Mesangial cell (primary cell): ENCODE results near the gene ERBB2. TPM values are rescaled to one million over a fixed set of nuclear protein-coding genes. Genes with fewer than 3 reads are reported as not detected.

Experiments
- total RNA-seq: library from RNA; depleted of rRNA; stranded (reverse); fragments of >200 nt; gene quantifications from 2 replicates; pipeline ENCODE4 v1.2.3, GENCODE V29; 2015

Gene ERBB2
- total RNA-seq: 45.1 and 86.2 TPM in 2 replicates

GRCh38 chr17:39699818-39700147 is at the start of gene ERBB2:
ERBB2 (plus strand) TSS chr17:39700064; CDS start chr17:39700239, 175 bp downstream.

GRCh38 chr17:39664581-39665561 is 35.0 kb upstream of the ERBB2 start, which contains the start of gene TCAP:
TCAP (plus strand) TSS chr17:39665349; CDS start chr17:39665360, 11 bp downstream.

GRCh38 chr17:39667945-39668924 is 31.6 kb upstream of the ERBB2 start, which contains the start of gene PNMT:
PNMT (plus strand) TSS chr17:39668453; CDS start chr17:39668476, 23 bp downstream.

GRCh38 chr17:39687546-39688474 is 12.1 kb upstream of the ERBB2 start, which contains the start of gene PGAP3:
PGAP3 (minus strand) TSS chr17:39688057; CDS start chr17:39688014, 43 bp downstream.

GRCh38 chr17:39730095-39730921 is 30.4 kb downstream of the ERBB2 start, which contains the start of gene MIEN1:
MIEN1 (minus strand) TSS chr17:39730532; CDS start chr17:39730495, 37 bp downstream.

GRCh38 chr17:39737760-39738567 is 38.1 kb downstream of the ERBB2 start, which contains the start of gene GRB7:
GRB7 (plus strand) TSS chr17:39737938; CDS start chr17:39742302, 4,364 bp downstream.

Other genes starting within 250 kb of the ERBB2 start
- 20.4 and 21.7 TPM in 2 replicates for gene MED1, start 248.8 kb upstream of the ERBB2 start, total RNA-seq
- gene CDK12, start 238.6 kb upstream of the ERBB2 start, total RNA-seq: 19.9 and 23.5 TPM in 2 replicates
- gene NEUROD2, start 92.1 kb upstream of the ERBB2 start, total RNA-seq: not detected in 2 replicates
- gene PPP1R1B, start 73.1 kb upstream of the ERBB2 start, total RNA-seq: 0.13 TPM in 1 of 2 replicates, not detected in the other
- 69.4 and 80.1 TPM in 2 replicates for gene STARD3, start 62.9 kb upstream of the ERBB2 start, total RNA-seq
- 0.16 and 0.25 TPM in 2 replicates for gene TCAP, start 34.7 kb upstream of the ERBB2 start, total RNA-seq
- 1.4 TPM in 1 of 2 replicates, not detected in the other for gene PNMT, start 31.6 kb upstream of the ERBB2 start, total RNA-seq
- 4.9 and 20.9 TPM in 2 replicates for gene PGAP3, start 12.0 kb upstream of the ERBB2 start, total RNA-seq
- 40.1 and 55.7 TPM in 2 replicates for gene MIEN1, start 30.5 kb downstream of the ERBB2 start, total RNA-seq
- gene GRB7, start 37.9 kb downstream of the ERBB2 start, total RNA-seq: 11.4 and 31.8 TPM in 2 replicates
- not detected in 2 replicates for gene IKZF3, start 164.2 kb downstream of the ERBB2 start, total RNA-seq
- not detected in 2 replicates for gene ZPBP2, start 168.1 kb downstream of the ERBB2 start, total RNA-seq
- 0.65 and 1.1 TPM in 2 replicates for gene GSDMB, start 218.6 kb downstream of the ERBB2 start, total RNA-seq
- 34.9 and 39.0 TPM in 2 replicates for gene ORMDL3, start 227.5 kb downstream of the ERBB2 start, total RNA-seq
- 0.13 TPM in 1 of 2 replicates, not detected in the other for gene LRRC3C, start 227.7 kb downstream of the ERBB2 start, total RNA-seq